B cell (primary cell): ENCODE data around the gene PHYHIPL. TPM values are rescaled to one million over a fixed set of nuclear protein-coding genes. Genes with fewer than 3 reads are reported as not detected.

Experiments used
- ATAC-seq: fragments of 200-7000 bp; cut with Tn5 transposase; one replicate; pipeline ENCODE4 v1.10.0; 2021; ENCODE audit warnings: low read depth, mild to moderate bottlenecking, moderate number of reproducible peaks, moderate library complexity
- CTCF ChIA-PET: fragments of 350-600 bp; sonication (Branson Sonifier 250); formaldehyde crosslinking; loops from one replicate; lab custom pipeline; 2021; ENCODE audit warnings: antibody characterized with exemption, inconsistent platforms; lab: Charles Lee
- POLR2A ChIA-PET: fragments of 350-600 bp; sonication (Branson Sonifier 250); formaldehyde crosslinking; loops from one replicate; lab custom pipeline; 2021; ENCODE audit warnings: antibody characterized with exemption; lab: Charles Lee
- DNase-seq: peaks from one replicate; pipeline ENCODE4 v3.0.0; 2013
- H2AFZ ChIP-seq: 2 replicates; pipeline ENCODE4 v1.6.1; 2012; ENCODE audit warnings: mild to moderate bottlenecking, low read depth, low read length; ENCODE audit not compliant: insufficient read depth, poor library complexity, severe bottlenecking
- H3K27ac ChIP-seq, 2 donors: 1 replicate in 1 of 2; 2 replicates in 1 of 2; pipeline ENCODE4 v1.5.1; 2012 to 2013; ENCODE audit warnings: low read length in 2 of 2, mild to moderate bottlenecking in 2 of 2, moderate library complexity in 1 of 2
- H3K27me3 ChIP-seq, 4 experiments: fragments of 200-600 bp in 1 of 4; sonication (generic) in 1 of 4; replicated peaks in 1 of 4; 1 replicate in 2 of 4; 2 replicates in 2 of 4; pipeline versions ENCODE4 v1.6.1 to v1.7.0; 2013 to 2016; ENCODE audit warnings: low read length in 3 of 4, mild to moderate bottlenecking in 2 of 4, mixed read lengths in 1 of 4, moderate library complexity in 1 of 4; ENCODE audit not compliant: insufficient read depth in 4 of 4, control insufficient read depth in 3 of 4; ENCODE audit errors: control extremely low read depth in 1 of 4
- H3K36me3 ChIP-seq, 2 experiments: replicated peaks in 1 of 2; 1 replicate in 1 of 2; 2 replicates in 1 of 2; pipeline versions ENCODE4 v1.6.1 to v1.7.1; 2013; ENCODE audit warnings: low read length in 1 of 2; ENCODE audit not compliant: insufficient read depth in 2 of 2, control insufficient read depth in 1 of 2; ENCODE audit errors: control extremely low read depth in 1 of 2, extremely low read depth in 1 of 2
- H3K4me1 ChIP-seq, 2 donors: fragments of 200-600 bp in 1 of 2; sonication (generic) in 1 of 2; 1 replicate in 1 of 2; 2 replicates in 1 of 2; pipeline versions ENCODE4 v1.5.1 to v1.6.1; 2013 to 2017; ENCODE audit warnings: low read length in 2 of 2; ENCODE audit not compliant: control insufficient read depth in 2 of 2, insufficient read depth in 2 of 2
- H3K4me2 ChIP-seq: replicated peaks from 2 replicates; pipeline ENCODE3; 2012; ENCODE audit warnings: mild to moderate bottlenecking, low read depth, low read length; ENCODE audit not compliant: poor library complexity, severe bottlenecking
- H3K4me3 ChIP-seq, 5 experiments: fragments of 200-600 bp in 1 of 5; sonication (generic) in 1 of 5; 1 replicate in 3 of 5; 2 replicates in 2 of 5; pipeline versions ENCODE4 v1.5.1 to v1.7.0; 2011 to 2016; ENCODE audit warnings: low read length in 4 of 5, mild to moderate bottlenecking in 4 of 5, low read depth in 2 of 5, control low read depth in 1 of 5, moderate library complexity in 1 of 5; ENCODE audit not compliant: insufficient read depth in 1 of 5; ENCODE audit errors: control extremely low read depth in 1 of 5, extremely low read depth in 1 of 5
- H3K79me2 ChIP-seq: fragments of 200-600 bp; sonication (generic); one replicate; pipeline ENCODE4 v1.6.0; 2016; ENCODE audit warnings: low read length; ENCODE audit not compliant: control insufficient read depth, insufficient read depth
- H3K9ac ChIP-seq: fragments of 200-600 bp; sonication (generic); 2 replicates; pipeline ENCODE4 v1.6.1; 2017; ENCODE audit warnings: mild to moderate bottlenecking, low read length, moderate library complexity
- H3K9me3 ChIP-seq, 3 donors: one replicate each; pipeline versions ENCODE4 v1.6.1 to v1.7.1; 2013; ENCODE audit warnings: low read length in 2 of 3; ENCODE audit not compliant: control insufficient read depth in 2 of 3, insufficient read depth in 1 of 3; ENCODE audit errors: control extremely low read depth in 1 of 3
- H4K20me1 ChIP-seq: 2 replicates; pipeline ENCODE4 v1.6.0; 2012; ENCODE audit warnings: mild to moderate bottlenecking, low read length; ENCODE audit not compliant: insufficient read depth, control insufficient read depth, poor library complexity, severe bottlenecking
- H3K27ac Mint-ChIP-seq: one replicate; pipeline ENCODE4 v1.8.0; 2021; ENCODE audit warnings: mixed read lengths
- H3K27me3 Mint-ChIP-seq: one replicate; pipeline ENCODE4 v1.8.0; 2021; ENCODE audit warnings: mixed read lengths
- H3K4me1 Mint-ChIP-seq: one replicate; pipeline ENCODE4 v1.8.0; 2021; ENCODE audit warnings: mixed read lengths
- H3K4me3 Mint-ChIP-seq: one replicate; pipeline ENCODE4 v1.8.0; 2021; ENCODE audit warnings: mixed read lengths
- H3K9me3 Mint-ChIP-seq: one replicate; pipeline ENCODE4 v1.8.0; 2022; ENCODE audit warnings: mixed read lengths; ENCODE audit not compliant: insufficient read depth
- CTCF ChIP-seq: fragments of 200-600 bp; IDR thresholded peaks from one replicate; pipeline ENCODE4 v1.8.0; 2022; ENCODE audit warnings: antibody characterized with exemption, mild to moderate bottlenecking
- EZH2 ChIP-seq: IDR thresholded peaks from 2 replicates; pipeline ENCODE4 v1.6.1; 2012; ENCODE audit warnings: borderline replicate concordance, low read depth, mild to moderate bottlenecking, moderate library complexity, low read length; ENCODE audit not compliant: insufficient read depth, poor library complexity, severe bottlenecking
- WGBS: methylation state at CpG from one replicate; pipeline ENCODE4 v1.1.5; 2013; ENCODE audit warnings: missing lambda C conversion rate; ENCODE audit not compliant: insufficient coverage; 5-methylcytosine and 5-hydroxymethylcytosine counted together
- intact Hi-C: fragments of 100-400 bp; cut with micrococcal nuclease; formaldehyde crosslinking; loops from one replicate; pipeline ENCODE4 v1.10.0; 2022
- polyA plus RNA-seq: library from polyadenylated mRNA; depleted of rRNA; stranded (reverse); fragments of >200 nt; gene quantifications from 2 replicates; pipeline ENCODE4 v1.2.3, GENCODE V29; 2012
- total RNA-seq, 2 donors: library from RNA; stranded (reverse); fragments of 120-200 nt in 1 of 2; gene quantifications; 1 replicate in 1 of 2; 2 replicates in 1 of 2; pipeline versions ENCODE4 v1.2.3 to v1.2.4, GENCODE V29; 2013 to 2022

The PHYHIPL gene
- total and polyA plus RNA-seq, 2 donors (not counting 1 experiment from before 2014, with no cell fraction given): not detected

GRCh38 chr10:59131666-59132065 is 44.8 kb upstream of the PHYHIPL start:
- Histone ChIP-seq H3K27ac (no peak overlapping the region), H3K79me2 (no peaks in the 10 kb centered on the region), H3K36me3 (no peaks in the 10 kb centered on the region), H3K4me1 (no peaks in the 10 kb centered on the region), H3K9me3 (no peaks in the 10 kb centered on the region), H3K27me3 (no peaks in the 10 kb centered on the region), H3K4me2 (no peak overlapping the region), H3K9ac (no peak overlapping the region), H2AFZ (no peak overlapping the region), H3K4me3 (no peak overlapping the region), H4K20me1 (no peaks in the 10 kb centered on the region)
- ATAC-seq (no peak), DNase-seq (no peak)
- Mint-ChIP-seq H3K9me3 (peaks cover 2% of the 10 kb centered on the region), H3K27ac (no peak overlapping the region), H3K4me3 (no peak overlapping the region), H3K4me1 (no peaks in the 10 kb centered on the region), H3K27me3 (no peaks in the 10 kb centered on the region)
- CTCF ChIA-PET: no interaction called here
- WGBS: 0% methylated on average over 1 of the region's 1 CpG
- POLR2A ChIA-PET: no interaction called here
- no peak for TF ChIP-seq CTCF
- no peak for TF ChIP-seq EZH2
- intact Hi-C loops: no loop called here

GRCh38 chr10:59133841-59134593 is 42.4 kb upstream of the PHYHIPL start:
- TF ChIP-seq CTCF (no peak), EZH2 (no peak)
- Histone ChIP-seq H3K4me2 (no peak overlapping the region), H3K27me3 (no peaks in the 10 kb centered on the region), H3K27ac (no peak overlapping the region), H3K4me1 (no peaks in the 10 kb centered on the region), H3K36me3 (no peaks in the 10 kb centered on the region), H4K20me1 (no peaks in the 10 kb centered on the region), H3K4me3 (no peak overlapping the region), H3K9me3 (no peaks in the 10 kb centered on the region), H2AFZ (no peak overlapping the region), H3K79me2 (no peaks in the 10 kb centered on the region), H3K9ac (no peak overlapping the region)
- DNase-seq: no peak
- ATAC-seq: no peak
- no peaks in the 10 kb centered on the region for H3K4me1 Mint-ChIP-seq
- ChIA-PET CTCF (no interaction called here), POLR2A (no interaction called here)
- H3K27ac Mint-ChIP-seq: no peak overlapping the region
- intact Hi-C loops: no loop called here
- no peak overlapping the region for H3K4me3 Mint-ChIP-seq
- WGBS: no CpG with 5 or more reads among the region's 1 CpG
- no peaks in the 10 kb centered on the region for H3K9me3 Mint-ChIP-seq
- no peaks in the 10 kb centered on the region for H3K27me3 Mint-ChIP-seq
